SK-N-SH treated with all-trans-retinoic acid at 6 μM for 48 hours (cell line): ENCODE measurements around the gene MOCS3.

ENCODE experiments used
- ATAC-seq: fragments of 200-7000 bp; cut with Tn5 transposase; 3 replicates; pipeline ENCODE4 v1.9.1; 2020; ENCODE audit warnings: mild to moderate bottlenecking, moderate library complexity
- ARNTL ChIP-seq: fragments of 450-650 bp; formaldehyde crosslinking; IDR thresholded peaks from 2 replicates; pipeline ENCODE4 v1.5.0; 2020; ENCODE audit warnings: low read depth, mild to moderate bottlenecking, moderate library complexity, borderline replicate concordance
- BACH2 ChIP-seq: fragments of 250-450 bp; sonication (Bioruptor Pico); IDR thresholded peaks from 2 replicates; pipeline ENCODE4 v1.9.0; 2021; ENCODE audit warnings: mild to moderate bottlenecking, borderline replicate concordance
- CREB5 ChIP-seq: fragments of 250-450 bp; sonication (Bioruptor Pico); IDR thresholded peaks from 2 replicates; pipeline ENCODE4 v1.5.1; 2020; ENCODE audit warnings: low read depth, mild to moderate bottlenecking, moderate library complexity
- CSDC2 ChIP-seq: fragments of 250-450 bp; sonication (Bioruptor Pico); IDR thresholded peaks from 2 replicates; pipeline ENCODE4 v1.5.0; 2020; ENCODE audit warnings: mild to moderate bottlenecking, moderate library complexity
- CSRNP3 ChIP-seq: fragments of 250-450 bp; sonication (Bioruptor Pico); IDR thresholded peaks from 2 replicates; pipeline ENCODE4 v1.5.1; 2021; ENCODE audit warnings: mild to moderate bottlenecking, moderate library complexity
- ESRRG ChIP-seq: fragments of 250-450 bp; sonication (Bioruptor Pico); IDR thresholded peaks from 2 replicates; pipeline ENCODE4 v1.6.1; 2021; ENCODE audit warnings: mild to moderate bottlenecking
- GLIS3 ChIP-seq: fragments of 250-450 bp; sonication (Bioruptor Pico); IDR thresholded peaks from 2 replicates; pipeline ENCODE4 v1.5.0; 2020; ENCODE audit warnings: mild to moderate bottlenecking, moderate library complexity
- ISL1 ChIP-seq: fragments of 250-450 bp; sonication (Bioruptor Pico); IDR thresholded peaks from 2 replicates; pipeline ENCODE4 v2.1.2; 2022; ENCODE audit warnings: mild to moderate bottlenecking, moderate library complexity
- OSR1 ChIP-seq: fragments of 250-450 bp; sonication (Bioruptor Pico); IDR thresholded peaks from 2 replicates; pipeline ENCODE4 v1.8.0; 2022; ENCODE audit warnings: moderate library complexity, mild to moderate bottlenecking, inconsistent platforms
- PATZ1 ChIP-seq: fragments of 250-450 bp; sonication (Bioruptor Pico); IDR thresholded peaks from 2 replicates; pipeline ENCODE4 v1.8.0; 2020; ENCODE audit warnings: mild to moderate bottlenecking, moderate library complexity, borderline replicate concordance
- POU6F1 ChIP-seq: fragments of 250-450 bp; sonication (Bioruptor Pico); IDR thresholded peaks from 2 replicates; pipeline ENCODE4 v1.8.0; 2021; ENCODE audit warnings: low read depth, mild to moderate bottlenecking, moderate library complexity, borderline replicate concordance
- RARB ChIP-seq: fragments of 250-450 bp; sonication (Bioruptor Pico); IDR thresholded peaks from 2 replicates; pipeline ENCODE4 v1.8.0; 2021; ENCODE audit warnings: mild to moderate bottlenecking, moderate library complexity
- TCF4 ChIP-seq: fragments of 250-450 bp; sonication (Bioruptor Pico); IDR thresholded peaks from 2 replicates; pipeline ENCODE4 v1.8.0; 2021; ENCODE audit warnings: mild to moderate bottlenecking, moderate library complexity, borderline replicate concordance
- TOX ChIP-seq: fragments of 250-450 bp; sonication (Bioruptor Pico); IDR thresholded peaks from 2 replicates; pipeline ENCODE4 v1.8.0; 2021; ENCODE audit warnings: mild to moderate bottlenecking, moderate library complexity, borderline replicate concordance
- ZC3H10 ChIP-seq: fragments of 250-450 bp; sonication (Bioruptor Pico); IDR thresholded peaks from 2 replicates; pipeline ENCODE4 v1.5.1; 2021; ENCODE audit warnings: mild to moderate bottlenecking, moderate library complexity
- ZFP30 ChIP-seq: fragments of 450-650 bp; formaldehyde crosslinking; IDR thresholded peaks from 2 replicates; pipeline ENCODE4 v1.5.0; 2022; ENCODE audit warnings: mild to moderate bottlenecking, moderate library complexity
- ZNF565 ChIP-seq: fragments of 450-650 bp; formaldehyde crosslinking; conservative IDR thresholded peaks from 2 replicates; pipeline ENCODE4 v1.5.0; 2020; ENCODE audit warnings: low read depth, mild to moderate bottlenecking, moderate library complexity
- ZNF70 ChIP-seq: fragments of 450-650 bp; formaldehyde crosslinking; IDR thresholded peaks from 2 replicates; pipeline ENCODE4 v1.5.0; 2020; ENCODE audit warnings: mild to moderate bottlenecking, moderate library complexity
- ZNF8 ChIP-seq: fragments of 450-650 bp; formaldehyde crosslinking; IDR thresholded peaks from 2 replicates; pipeline ENCODE4 v1.5.0; 2020; ENCODE audit warnings: mild to moderate bottlenecking, moderate library complexity
- TF ChIP-seq, protein P1 (sequence below): fragments of 250-450 bp; sonication (Bioruptor Pico); IDR thresholded peaks from 2 replicates; pipeline ENCODE4 v1.5.0; 2020; ENCODE audit warnings: mild to moderate bottlenecking, moderate library complexity

The MOCS3 gene

DNA sequence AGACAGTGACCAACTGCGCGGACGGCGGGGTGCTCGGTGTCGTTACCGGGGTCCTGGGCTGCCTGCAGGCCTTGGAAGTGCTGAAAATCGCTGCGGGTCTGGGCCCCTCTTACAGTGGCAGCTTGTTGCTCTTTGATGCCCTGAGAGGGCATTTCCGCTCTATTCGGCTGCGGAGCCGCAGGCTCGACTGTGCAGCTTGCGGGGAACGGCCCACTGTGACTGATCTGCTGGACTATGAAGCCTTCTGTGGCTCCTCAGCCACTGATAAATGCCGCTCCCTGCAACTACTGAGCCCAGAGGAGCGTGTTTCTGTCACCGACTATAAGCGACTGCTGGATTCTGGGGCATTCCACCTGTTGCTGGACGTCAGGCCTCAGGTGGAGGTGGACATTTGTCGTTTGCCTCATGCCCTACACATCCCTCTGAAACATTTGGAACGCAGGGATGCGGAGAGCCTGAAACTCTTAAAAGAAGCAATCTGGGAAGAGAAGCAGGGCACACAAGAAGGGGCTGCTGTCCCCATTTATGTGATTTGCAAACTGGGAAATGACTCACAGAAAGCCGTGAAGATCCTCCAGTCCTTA, 1.0 kb downstream of the MOCS3 start:
- ATAC-seq, result no peak
- no peak for TF ChIP-seq GLIS3
- no peak for TF ChIP-seq ARNTL (CRISPR knock-in tag)
- TF ChIP-seq ZC3H10, result no peak
- no peak for TF ChIP-seq CREB5 (CRISPR knock-in tag)
- no peak for TF ChIP-seq CSDC2 (CRISPR knock-in tag)
- no peak for TF ChIP-seq BACH2 (CRISPR knock-in tag)
- no peak for TF ChIP-seq ZFP30 (CRISPR knock-in tag)
- TF ChIP-seq ISL1 (CRISPR knock-in tag), result no peak

GRCh38 chr20:50967586-50967985, 9.0 kb downstream of the MOCS3 start:
- no peak for ATAC-seq
- no peak for TF ChIP-seq TOX (CRISPR knock-in tag)
- TF ChIP-seq CREB5 (CRISPR knock-in tag), result no peak
- no peak for TF ChIP-seq ESRRG

DNA sequence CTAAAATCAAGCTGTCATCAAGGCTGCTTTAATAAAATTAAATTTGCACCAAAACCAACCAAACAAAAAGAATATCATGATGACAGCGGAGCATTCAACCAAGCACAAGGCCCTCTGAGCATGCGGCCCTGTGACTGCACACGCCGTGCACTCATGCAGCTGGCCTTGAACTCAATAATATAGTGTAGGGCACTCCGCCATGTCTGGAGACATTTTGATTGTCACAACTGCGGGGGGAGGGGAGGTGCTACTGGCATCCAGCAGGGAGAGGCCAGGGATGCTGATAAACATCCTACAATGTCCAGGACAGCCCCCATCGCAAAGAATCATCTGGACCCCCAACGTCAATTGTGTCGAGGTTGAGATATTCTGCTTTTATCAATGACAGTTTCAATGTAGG, 9.7 kb downstream of the MOCS3 start:
- TF ChIP-seq GLIS3 (no peak), PATZ1 (no peak), ZFP30 (CRISPR knock-in tag) (no peak), POU6F1 (CRISPR knock-in tag) (no peak), ZNF70 (CRISPR knock-in tag) (no peak), RARB (no peak), TCF4 (no peak), ESRRG (no peak), OSR1 (CRISPR knock-in tag) (no peak), TOX (CRISPR knock-in tag) (no peak), CSDC2 (CRISPR knock-in tag) (no peak), BACH2 (CRISPR knock-in tag) (no peak), ISL1 (CRISPR knock-in tag) (no peak), ZNF565 (CRISPR knock-in tag) (no peak)
- TF ChIP-seq, protein P1, sequence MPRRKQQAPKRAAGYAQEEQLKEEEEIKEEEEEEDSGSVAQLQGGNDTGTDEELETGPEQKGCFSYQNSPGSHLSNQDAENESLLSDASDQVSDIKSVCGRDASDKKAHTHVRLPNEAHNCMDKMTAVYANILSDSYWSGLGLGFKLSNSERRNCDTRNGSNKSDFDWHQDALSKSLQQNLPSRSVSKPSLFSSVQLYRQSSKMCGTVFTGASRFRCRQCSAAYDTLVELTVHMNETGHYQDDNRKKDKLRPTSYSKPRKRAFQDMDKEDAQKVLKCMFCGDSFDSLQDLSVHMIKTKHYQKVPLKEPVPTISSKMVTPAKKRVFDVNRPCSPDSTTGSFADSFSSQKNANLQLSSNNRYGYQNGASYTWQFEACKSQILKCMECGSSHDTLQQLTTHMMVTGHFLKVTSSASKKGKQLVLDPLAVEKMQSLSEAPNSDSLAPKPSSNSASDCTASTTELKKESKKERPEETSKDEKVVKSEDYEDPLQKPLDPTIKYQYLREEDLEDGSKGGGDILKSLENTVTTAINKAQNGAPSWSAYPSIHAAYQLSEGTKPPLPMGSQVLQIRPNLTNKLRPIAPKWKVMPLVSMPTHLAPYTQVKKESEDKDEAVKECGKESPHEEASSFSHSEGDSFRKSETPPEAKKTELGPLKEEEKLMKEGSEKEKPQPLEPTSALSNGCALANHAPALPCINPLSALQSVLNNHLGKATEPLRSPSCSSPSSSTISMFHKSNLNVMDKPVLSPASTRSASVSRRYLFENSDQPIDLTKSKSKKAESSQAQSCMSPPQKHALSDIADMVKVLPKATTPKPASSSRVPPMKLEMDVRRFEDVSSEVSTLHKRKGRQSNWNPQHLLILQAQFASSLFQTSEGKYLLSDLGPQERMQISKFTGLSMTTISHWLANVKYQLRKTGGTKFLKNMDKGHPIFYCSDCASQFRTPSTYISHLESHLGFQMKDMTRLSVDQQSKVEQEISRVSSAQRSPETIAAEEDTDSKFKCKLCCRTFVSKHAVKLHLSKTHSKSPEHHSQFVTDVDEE (CRISPR knock-in tag), result no peak
- no peak for ATAC-seq

GRCh38 chr20:50969435-50969834, 10.8 kb downstream of the MOCS3 start:
- ATAC-seq, result no peak
- no peak for TF ChIP-seq ZC3H10
- TF ChIP-seq ZFP30 (CRISPR knock-in tag), result no peak
- no peak for TF ChIP-seq ARNTL (CRISPR knock-in tag)
- TF ChIP-seq TCF4, result no peak
- TF ChIP-seq CREB5 (CRISPR knock-in tag), result no peak
- TF ChIP-seq RARB, result no peak
- TF ChIP-seq CSRNP3 (CRISPR knock-in tag), result no peak
- no peak for TF ChIP-seq ZNF8
- no peak for TF ChIP-seq POU6F1 (CRISPR knock-in tag)
- TF ChIP-seq ZNF565 (CRISPR knock-in tag), result no peak
- TF ChIP-seq TOX (CRISPR knock-in tag), result no peak
